ENCODE data around the gene THOC5.

Gene THOC5

DNA sequence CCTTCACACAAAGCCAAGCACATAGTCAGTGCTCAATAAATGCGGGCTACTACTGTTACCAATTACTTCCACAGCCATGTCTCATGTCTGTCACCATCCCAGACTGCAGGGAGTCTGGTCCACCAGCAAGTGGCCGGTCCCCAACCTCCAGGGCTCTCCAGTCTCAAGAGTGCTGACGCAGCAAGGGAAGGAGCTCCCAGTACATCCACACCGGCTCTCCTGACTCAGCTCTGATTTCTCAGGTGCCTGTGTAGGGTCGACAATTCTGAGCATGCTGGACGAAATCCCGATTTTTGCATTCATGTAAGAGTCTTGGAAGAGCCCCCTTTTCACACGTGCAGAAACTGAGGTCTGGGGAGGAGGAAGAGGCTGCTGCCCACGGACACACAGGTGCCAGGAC, 83.8 kb downstream of the THOC5 start:
- Histone ChIP-seq H3K79me2 (ENCODE audit: insufficient read depth, low read length) (no peaks in the 10 kb centered on the region), H3K4me1 (ENCODE audit: insufficient read depth, low read length, poor library complexity, severe bottlenecking) (no peaks in the 10 kb centered on the region), H3K9ac (ENCODE audit: low read depth, low read length, poor library complexity, severe bottlenecking) (no peak overlapping the region), H4K20me1 (ENCODE audit: insufficient read depth, low read length, poor library complexity, severe bottlenecking) (no peaks in the 10 kb centered on the region), H2AFZ (ENCODE audit: low read length) (0 out of 2 replicates have a peak overlapping the region, but pooled peaks have one; percentile 67), H3K27me3 (ENCODE audit: insufficient read depth, low read length, poor library complexity, severe bottlenecking) (no peaks in the 10 kb centered on the region), H3K36me3 (ENCODE audit: insufficient read depth, low read length) (no peaks in the 10 kb centered on the region), H3F3A (ENCODE audit: low read depth) (no peaks in the 10 kb centered on the region), H3K9me3 (ENCODE audit: insufficient read depth, low read depth, low read length) (no peaks in the 10 kb centered on the region), H3K4me2 (ENCODE audit: low read depth, low read length, poor library complexity, severe bottlenecking) (peak overlapping the region; percentile 65), H3K9me2 (replicated peaks; ENCODE audit: low read depth, low read length) (no peaks in the 10 kb centered on the region), H3K4me3 (ENCODE audit: low read length, poor library complexity, severe bottlenecking) (peak overlapping the region; percentile 64)
- TF ChIP-seq, protein P1, sequence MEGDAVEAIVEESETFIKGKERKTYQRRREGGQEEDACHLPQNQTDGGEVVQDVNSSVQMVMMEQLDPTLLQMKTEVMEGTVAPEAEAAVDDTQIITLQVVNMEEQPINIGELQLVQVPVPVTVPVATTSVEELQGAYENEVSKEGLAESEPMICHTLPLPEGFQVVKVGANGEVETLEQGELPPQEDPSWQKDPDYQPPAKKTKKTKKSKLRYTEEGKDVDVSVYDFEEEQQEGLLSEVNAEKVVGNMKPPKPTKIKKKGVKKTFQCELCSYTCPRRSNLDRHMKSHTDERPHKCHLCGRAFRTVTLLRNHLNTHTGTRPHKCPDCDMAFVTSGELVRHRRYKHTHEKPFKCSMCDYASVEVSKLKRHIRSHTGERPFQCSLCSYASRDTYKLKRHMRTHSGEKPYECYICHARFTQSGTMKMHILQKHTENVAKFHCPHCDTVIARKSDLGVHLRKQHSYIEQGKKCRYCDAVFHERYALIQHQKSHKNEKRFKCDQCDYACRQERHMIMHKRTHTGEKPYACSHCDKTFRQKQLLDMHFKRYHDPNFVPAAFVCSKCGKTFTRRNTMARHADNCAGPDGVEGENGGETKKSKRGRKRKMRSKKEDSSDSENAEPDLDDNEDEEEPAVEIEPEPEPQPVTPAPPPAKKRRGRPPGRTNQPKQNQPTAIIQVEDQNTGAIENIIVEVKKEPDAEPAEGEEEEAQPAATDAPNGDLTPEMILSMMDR (conservative IDR thresholded peaks at IDR 0.05; ENCODE audit: low read length), result no peak
- TF ChIP-seq EZH2phosphoT487 (IDR thresholded peaks at IDR 0.05; ENCODE audit: borderline replicate concordance), result no peak

DNA sequence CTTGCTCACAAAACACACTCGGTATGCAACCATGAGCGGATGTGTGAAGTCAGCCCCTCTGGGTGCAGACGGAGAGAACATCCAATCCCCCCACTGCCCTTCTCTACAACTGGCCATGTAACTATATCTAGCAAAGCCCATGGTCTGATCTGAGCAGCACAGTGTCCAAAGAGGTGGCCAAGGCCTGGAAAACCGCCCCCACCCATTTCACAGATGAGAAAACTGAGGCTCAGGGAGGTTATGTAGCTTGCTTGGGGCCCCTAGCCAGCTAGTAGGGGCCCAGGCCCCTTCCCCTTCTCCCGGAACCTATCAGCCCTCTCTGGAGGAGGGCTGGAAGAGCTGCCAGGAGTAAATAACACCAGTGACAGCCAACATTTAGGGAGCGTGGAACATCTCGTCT, 89.0 kb downstream of the THOC5 start:
- H3K9me2 ChIP-seq (replicated peaks; ENCODE audit: low read depth, low read length), result no peaks in the 10 kb centered on the region
- H3K9ac ChIP-seq (ENCODE audit: low read depth, low read length, poor library complexity, severe bottlenecking), result no peak overlapping the region
- no peaks in the 10 kb centered on the region for H4K20me1 ChIP-seq (ENCODE audit: insufficient read depth, low read length, poor library complexity, severe bottlenecking)
- H3K79me2 ChIP-seq (ENCODE audit: insufficient read depth, low read length), result no peaks in the 10 kb centered on the region
- no peaks in the 10 kb centered on the region for H3K4me1 ChIP-seq (ENCODE audit: insufficient read depth, low read length, poor library complexity, severe bottlenecking)
- no peaks in the 10 kb centered on the region for H3K36me3 ChIP-seq (ENCODE audit: insufficient read depth, low read length)
- TF ChIP-seq, protein P1 (conservative IDR thresholded peaks at IDR 0.05; ENCODE audit: low read length), result no peak
- no peak for TF ChIP-seq EZH2phosphoT487 (IDR thresholded peaks at IDR 0.05; ENCODE audit: borderline replicate concordance)
- no peaks in the 10 kb centered on the region for H3K27me3 ChIP-seq (ENCODE audit: insufficient read depth, low read length, poor library complexity, severe bottlenecking)
- H3K4me3 ChIP-seq (ENCODE audit: low read length, poor library complexity, severe bottlenecking), result no peak overlapping the region
- no peak overlapping the region for H2AFZ ChIP-seq (ENCODE audit: low read length)
- H3K4me2 ChIP-seq (ENCODE audit: low read depth, low read length, poor library complexity, severe bottlenecking), result no peak overlapping the region
- H3F3A ChIP-seq (ENCODE audit: low read depth), result no peaks in the 10 kb centered on the region
- no peaks in the 10 kb centered on the region for H3K9me3 ChIP-seq (ENCODE audit: insufficient read depth, low read depth, low read length)

- Histone ChIP-seq H3K79me2 (ENCODE audit: insufficient read depth, low read length) (no peaks in the 10 kb centered on the region), H4K20me1 (ENCODE audit: insufficient read depth, low read length, poor library complexity, severe bottlenecking) (no peaks in the 10 kb centered on the region), H2AFZ (ENCODE audit: low read length) (no peak overlapping the region), H3K4me2 (ENCODE audit: low read depth, low read length, poor library complexity, severe bottlenecking) (no peak overlapping the region), H3K4me1 (ENCODE audit: insufficient read depth, low read length, poor library complexity, severe bottlenecking) (no peaks in the 10 kb centered on the region), H3K9me3 (ENCODE audit: insufficient read depth, low read depth, low read length) (no peaks in the 10 kb centered on the region), H3K9me2 (replicated peaks; ENCODE audit: low read depth, low read length) (no peaks in the 10 kb centered on the region), H3K9ac (ENCODE audit: low read depth, low read length, poor library complexity, severe bottlenecking) (no peak overlapping the region), H3F3A (ENCODE audit: low read depth) (no peaks in the 10 kb centered on the region), H3K36me3 (ENCODE audit: insufficient read depth, low read length) (no peaks in the 10 kb centered on the region), H3K4me3 (ENCODE audit: low read length, poor library complexity, severe bottlenecking) (no peak overlapping the region), H3K27me3 (ENCODE audit: insufficient read depth, low read length, poor library complexity, severe bottlenecking) (no peaks in the 10 kb centered on the region)
- TF ChIP-seq, protein P1 (conservative IDR thresholded peaks at IDR 0.05; ENCODE audit: low read length), result no peak
- no peak for TF ChIP-seq EZH2phosphoT487 (IDR thresholded peaks at IDR 0.05; ENCODE audit: borderline replicate concordance)
These were observed 89.9 kb downstream of the THOC5 start for GRCh38 chr22:29463629-29464028.
